ENCODE data around the gene LAMC2. TPM values are rescaled to one million over a fixed set of nuclear protein-coding genes. Genes with fewer than 3 reads are reported as not detected.

LAMC2 gene
- total and polyA plus RNA-seq, 3 donors from 2014 or later: 1.9 to 8.5 (median 3.4) TPM

DNA sequence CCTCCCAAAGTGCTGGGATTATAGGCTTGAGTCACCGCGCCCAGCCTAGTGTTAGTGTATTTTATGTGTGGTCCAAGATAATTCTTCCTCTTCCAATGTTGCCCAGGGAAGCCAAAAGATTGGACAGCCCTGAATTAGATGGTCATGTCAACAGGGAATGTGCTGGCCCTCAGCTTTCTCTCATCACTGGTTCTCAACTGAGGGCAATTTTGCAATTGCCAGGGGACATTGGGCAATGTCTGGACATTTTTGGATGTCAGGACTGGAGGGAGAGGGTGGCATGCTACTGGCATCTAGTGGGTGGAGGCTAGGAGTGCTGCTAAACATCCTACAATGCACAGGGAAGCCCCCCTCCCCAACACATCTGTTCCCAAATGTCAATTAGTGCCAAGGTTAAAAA lies 95.0 kb downstream of the LAMC2 start:
- DNase-seq: no peak
- Histone ChIP-seq H3K9me3 (no peaks in the 10 kb centered on the region), H3K4me3 (no peak overlapping the region), H3K4me1 (peaks cover 11% of the 10 kb centered on the region), H3K27me3 (no peaks in the 10 kb centered on the region), H3K27ac (no peak overlapping the region), H3K36me3 (ENCODE audit: low read depth, missing control alignments) (no peaks in the 10 kb centered on the region)
- WGBS, 2 donors: 95 to 100% methylated on average over 2 of the region's 2 CpGs
- TF ChIP-seq, protein P1, sequence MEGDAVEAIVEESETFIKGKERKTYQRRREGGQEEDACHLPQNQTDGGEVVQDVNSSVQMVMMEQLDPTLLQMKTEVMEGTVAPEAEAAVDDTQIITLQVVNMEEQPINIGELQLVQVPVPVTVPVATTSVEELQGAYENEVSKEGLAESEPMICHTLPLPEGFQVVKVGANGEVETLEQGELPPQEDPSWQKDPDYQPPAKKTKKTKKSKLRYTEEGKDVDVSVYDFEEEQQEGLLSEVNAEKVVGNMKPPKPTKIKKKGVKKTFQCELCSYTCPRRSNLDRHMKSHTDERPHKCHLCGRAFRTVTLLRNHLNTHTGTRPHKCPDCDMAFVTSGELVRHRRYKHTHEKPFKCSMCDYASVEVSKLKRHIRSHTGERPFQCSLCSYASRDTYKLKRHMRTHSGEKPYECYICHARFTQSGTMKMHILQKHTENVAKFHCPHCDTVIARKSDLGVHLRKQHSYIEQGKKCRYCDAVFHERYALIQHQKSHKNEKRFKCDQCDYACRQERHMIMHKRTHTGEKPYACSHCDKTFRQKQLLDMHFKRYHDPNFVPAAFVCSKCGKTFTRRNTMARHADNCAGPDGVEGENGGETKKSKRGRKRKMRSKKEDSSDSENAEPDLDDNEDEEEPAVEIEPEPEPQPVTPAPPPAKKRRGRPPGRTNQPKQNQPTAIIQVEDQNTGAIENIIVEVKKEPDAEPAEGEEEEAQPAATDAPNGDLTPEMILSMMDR (IDR thresholded peaks at IDR 0.05): no peak
- intact Hi-C loops (cut with DNase I; ENCODE audit: low total_unique reads): no loop called here

DNA sequence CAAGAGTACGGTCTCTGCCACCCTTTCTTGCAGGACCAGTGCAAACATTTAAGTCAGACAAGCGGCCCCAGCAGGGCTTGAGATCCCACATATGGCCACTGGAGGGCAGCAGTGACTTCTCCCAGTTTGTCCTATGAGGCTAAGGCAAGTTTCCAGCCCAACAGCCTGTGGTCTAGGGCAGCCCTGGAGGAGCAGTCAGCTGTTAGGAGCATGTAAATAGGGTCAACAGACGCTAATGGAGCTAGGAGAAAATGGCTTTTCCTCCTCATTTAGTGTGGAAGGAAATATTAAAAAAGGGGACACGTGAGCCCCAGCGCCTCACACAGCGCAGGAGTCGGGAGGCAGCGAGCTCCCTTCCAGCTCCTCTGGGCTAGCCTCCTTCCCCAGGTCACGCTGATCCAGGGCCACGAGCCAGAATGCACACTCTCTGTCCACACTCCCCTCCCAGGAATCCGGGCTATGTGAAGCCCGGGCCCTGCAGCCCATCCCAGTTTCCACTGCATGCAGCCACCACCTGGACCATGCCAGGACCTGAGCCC lies 95.6 kb downstream of the LAMC2 start:
- Histone ChIP-seq H3K4me3 (no peak overlapping the region), H3K27me3 (no peaks in the 10 kb centered on the region), H3K4me1 (peaks cover 14% of the 10 kb centered on the region), H3K27ac (peak overlapping the region in 1 of 2 donors; percentile 73), H3K9me3 (no peaks in the 10 kb centered on the region), H3K36me3 (ENCODE audit: low read depth, missing control alignments) (no peaks in the 10 kb centered on the region)
- WGBS, 2 donors: 29 to 59% methylated on average over 12 of the region's 12 CpGs
- intact Hi-C loops (cut with DNase I; ENCODE audit: low total_unique reads): no loop called here
- peak; percentile 96 for DNase-seq
- TF ChIP-seq, protein P1 (IDR thresholded peaks at IDR 0.05): peak; percentile 89 to 92 (median 92)
- no peak for TF ChIP-seq POLR2A (IDR thresholded peaks at IDR 0.05)

DNA sequence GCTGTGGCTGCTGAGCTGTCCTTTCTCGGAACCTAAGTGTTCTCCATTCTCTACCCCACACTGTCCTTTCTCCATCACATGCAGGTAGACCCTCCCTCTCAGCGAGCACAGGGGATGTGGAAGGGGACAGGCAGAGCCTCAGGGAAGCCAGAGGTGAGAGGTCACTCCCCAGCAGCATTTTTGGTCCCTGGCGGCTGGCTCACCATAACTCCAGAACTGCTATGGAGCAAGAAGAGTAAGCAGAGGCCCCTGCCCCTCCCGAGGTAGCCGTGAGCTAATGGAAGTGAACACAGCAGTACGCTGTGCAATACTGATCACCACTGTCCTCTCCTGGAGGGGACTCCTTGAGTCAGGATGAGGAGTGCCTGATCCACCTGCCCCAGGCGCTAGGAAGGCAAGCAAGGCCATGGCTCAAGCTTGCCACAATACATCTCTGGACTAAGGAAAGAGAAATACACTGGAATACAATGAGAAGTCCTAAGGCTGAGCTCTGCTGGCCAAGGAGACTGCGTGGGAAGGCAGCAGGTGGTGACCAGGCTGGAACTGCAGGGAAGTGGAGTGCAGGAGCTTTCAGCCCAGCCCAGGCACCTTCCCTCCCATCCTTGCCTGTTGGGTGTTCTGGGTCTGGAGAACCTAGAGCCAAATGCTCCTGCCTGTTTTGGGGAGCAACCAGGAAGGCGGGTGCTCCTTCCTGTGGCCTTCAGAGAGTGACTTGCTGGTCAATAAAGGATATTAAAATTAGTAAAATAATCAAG lies 96.2 kb downstream of the LAMC2 start:
- intact Hi-C loops (cut with DNase I; ENCODE audit: low total_unique reads): no loop called here
- WGBS, 2 donors: 65 to 67% methylated on average over 7 to 9 of the region's 9 CpGs
- Histone ChIP-seq H3K27me3 (no peaks in the 10 kb centered on the region), H3K27ac (peak overlapping the region in 1 of 2 donors; percentile 73), H3K9me3 (no peaks in the 10 kb centered on the region), H3K4me3 (no peak overlapping the region), H3K36me3 (ENCODE audit: low read depth, missing control alignments) (no peaks in the 10 kb centered on the region), H3K4me1 (peaks cover 21% of the 10 kb centered on the region)
- TF ChIP-seq, protein P1 (IDR thresholded peaks at IDR 0.05): no peak
- no peak for TF ChIP-seq POLR2A (IDR thresholded peaks at IDR 0.05)
- DNase-seq: no peak

GRCh38 chr1:183283286-183283685 lies 97.2 kb downstream of the LAMC2 start:
- Histone ChIP-seq H3K4me3 (no peak overlapping the region), H3K4me1 (peaks cover 29% of the 10 kb centered on the region), H3K36me3 (ENCODE audit: low read depth, missing control alignments) (no peaks in the 10 kb centered on the region), H3K27ac (no peak overlapping the region), H3K9me3 (no peaks in the 10 kb centered on the region), H3K27me3 (no peaks in the 10 kb centered on the region)
- DNase-seq: no peak
- 56 to 69% methylated on average over 5 of the region's 5 CpGs for WGBS, 2 donors
- TF ChIP-seq, protein P1 (IDR thresholded peaks at IDR 0.05): no peak
- no peak for TF ChIP-seq POLR2A (IDR thresholded peaks at IDR 0.05)
- intact Hi-C loops (cut with DNase I; ENCODE audit: low total_unique reads): no loop called here

DNA sequence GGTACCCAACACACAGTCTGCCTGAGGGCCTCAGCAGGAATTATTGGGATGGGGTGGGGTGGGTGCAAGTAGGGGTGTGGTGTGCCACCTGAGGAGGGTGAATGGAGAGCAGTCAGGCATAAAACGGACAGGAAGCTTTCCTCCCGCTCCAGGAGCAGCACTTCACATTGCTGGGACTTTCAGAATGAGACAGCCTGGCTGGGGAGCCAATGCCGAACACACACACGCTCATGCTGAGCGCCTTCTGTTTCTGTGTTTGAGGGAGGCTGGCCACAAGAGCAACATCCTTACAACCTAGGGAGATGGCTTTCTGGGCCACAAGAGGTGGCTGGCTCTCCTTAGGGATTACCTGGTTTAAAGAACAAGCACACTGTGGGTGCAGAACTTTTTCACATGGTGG lies 98.0 kb downstream of the LAMC2 start:
- H3K9me3 ChIP-seq: no peaks in the 10 kb centered on the region
- H3K27ac ChIP-seq: no peak overlapping the region
- peaks cover 29% of the 10 kb centered on the region for H3K4me1 ChIP-seq
- TF ChIP-seq, protein P1 (IDR thresholded peaks at IDR 0.05): no peak
- no peak for TF ChIP-seq POLR2A (IDR thresholded peaks at IDR 0.05)
- no peak for DNase-seq
- WGBS, 2 donors: 83 to 99% methylated on average over 5 of the region's 5 CpGs
- intact Hi-C loops (cut with DNase I; ENCODE audit: low total_unique reads): no loop called here
- no peak overlapping the region for H3K4me3 ChIP-seq
- no peaks in the 10 kb centered on the region for H3K27me3 ChIP-seq
- H3K36me3 ChIP-seq (ENCODE audit: low read depth, missing control alignments): no peaks in the 10 kb centered on the region

All from testis (tissue), 3 donors.